HS-27A (cell line): Measurements from ENCODE around the gene HMGCL.
A peak's percentile ranks its signal among the peaks of the same experiment; 100 is the strongest.
"Not testable (repeated sequence)": the region's sequence is repeated elsewhere in the genome, so short reads cannot be mapped to it uniquely, and the experiment has no call there.

ENCODE experiments used
- DNase-seq: peaks from one replicate; pipeline ENCODE4 v3.0.0-alpha.2; 2012; ENCODE audit warnings: low read depth, missing footprints

The HMGCL gene

DNA sequence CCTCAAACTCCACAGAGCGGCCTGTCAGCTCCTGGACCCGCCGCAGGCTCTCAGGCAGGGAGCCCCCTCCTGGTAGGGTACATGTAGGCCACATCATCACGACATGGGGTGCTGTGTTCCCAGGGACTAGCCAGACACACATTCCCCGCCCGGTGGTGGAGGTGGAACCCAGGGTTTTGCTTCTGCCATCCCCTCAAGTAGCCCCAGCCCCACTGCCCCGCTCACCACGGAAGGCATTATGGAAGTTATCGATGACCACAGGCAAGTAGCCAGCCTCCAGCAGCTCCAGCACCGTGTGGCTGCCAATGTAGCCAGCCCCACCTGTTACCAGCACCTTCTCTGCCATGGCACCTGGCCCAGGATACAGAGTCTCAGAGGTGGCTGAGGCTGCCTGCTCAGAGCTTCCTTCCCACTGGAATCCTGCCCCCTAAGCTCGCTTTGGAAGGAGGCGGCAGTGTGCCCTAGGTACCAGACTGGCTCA lies 26.5 kb downstream of the HMGCL start:
- DNase-seq = no peak

DNA sequence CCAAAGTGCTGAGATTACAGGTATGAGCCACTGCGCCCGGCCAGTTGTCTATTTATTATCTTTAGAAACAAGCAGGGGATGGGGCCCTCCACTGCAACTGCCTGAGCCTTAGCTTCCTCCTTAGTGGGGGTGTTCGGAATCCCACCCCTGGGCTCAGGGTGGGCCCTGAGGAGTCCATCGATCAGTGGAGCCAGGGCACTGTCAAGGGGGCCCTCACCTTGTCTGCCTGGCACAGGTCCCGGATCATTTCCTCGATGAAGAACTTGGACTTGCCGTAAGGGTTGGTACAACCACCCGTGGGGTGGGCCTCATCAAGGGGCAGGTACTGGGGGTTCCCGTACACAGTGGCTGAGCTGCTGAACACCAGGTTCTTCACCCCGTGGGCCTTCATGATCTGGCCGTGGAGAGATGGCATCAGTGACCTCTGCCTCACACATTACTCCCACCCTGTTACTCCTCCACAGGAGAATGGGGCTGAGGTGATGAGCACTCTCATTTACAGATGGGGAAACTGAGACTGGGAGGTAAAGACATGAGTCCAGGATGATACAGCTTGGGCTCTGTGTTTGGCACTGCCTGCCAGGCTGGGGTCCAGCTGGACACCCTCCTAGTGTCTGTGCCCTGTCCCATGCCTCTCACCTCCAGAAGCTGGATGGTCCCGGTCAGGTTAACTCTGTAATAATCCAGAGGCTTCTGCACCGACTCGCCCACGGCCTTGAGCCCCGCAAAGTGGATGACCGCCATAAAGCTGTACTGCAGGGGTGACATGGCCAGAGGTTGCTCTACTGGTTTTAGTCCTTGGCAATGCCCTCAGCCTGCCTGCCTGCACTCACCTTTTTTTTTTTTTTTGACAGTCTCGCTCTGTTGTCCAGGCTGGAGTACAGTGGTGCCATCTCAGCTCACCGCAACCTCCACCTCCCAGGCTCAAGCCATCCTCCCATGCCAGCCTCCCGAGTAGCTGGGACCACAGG lies 27.5 kb downstream of the HMGCL start:
- DNase-seq = no peak

DNA sequence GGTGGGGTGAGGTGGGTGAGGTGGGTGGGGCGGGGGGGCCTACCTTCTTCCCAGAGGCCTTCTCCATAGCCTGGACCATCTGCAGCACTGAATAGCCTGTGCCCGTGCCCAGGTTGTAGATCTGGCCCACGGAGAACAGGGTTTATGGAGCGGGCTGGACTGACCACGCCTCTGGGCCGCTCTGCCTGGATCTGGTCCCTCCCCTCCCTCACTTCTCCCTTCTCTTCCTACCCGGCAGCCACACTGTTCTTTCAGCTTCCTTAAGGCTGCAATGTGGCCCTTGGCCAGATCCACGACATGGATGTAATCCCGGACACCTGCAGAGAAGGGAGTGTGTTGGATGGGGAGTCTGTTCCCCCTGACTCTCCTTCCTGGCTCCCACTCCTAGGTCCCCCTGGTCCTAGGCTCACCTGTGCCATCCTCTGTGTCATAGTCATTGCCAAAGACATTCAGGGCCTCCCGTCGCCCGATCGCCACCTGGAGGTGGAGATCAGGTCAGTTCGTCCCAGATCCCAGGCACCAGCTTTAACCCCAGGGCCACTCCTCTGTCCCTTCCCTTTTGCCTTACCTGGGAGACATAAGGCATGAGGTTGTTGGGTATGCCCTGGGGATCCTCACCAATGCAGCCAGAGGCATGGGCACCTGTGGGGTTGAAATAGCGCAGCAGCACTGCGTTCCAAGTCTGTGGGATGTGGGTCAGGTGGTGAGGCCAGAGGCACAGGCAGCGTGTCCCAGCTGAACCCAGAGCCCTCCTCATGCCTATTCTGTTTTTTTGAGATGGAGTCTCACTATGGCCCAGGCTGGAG lies 28.6 kb downstream of the HMGCL start:
- no peak for DNase-seq

DNA sequence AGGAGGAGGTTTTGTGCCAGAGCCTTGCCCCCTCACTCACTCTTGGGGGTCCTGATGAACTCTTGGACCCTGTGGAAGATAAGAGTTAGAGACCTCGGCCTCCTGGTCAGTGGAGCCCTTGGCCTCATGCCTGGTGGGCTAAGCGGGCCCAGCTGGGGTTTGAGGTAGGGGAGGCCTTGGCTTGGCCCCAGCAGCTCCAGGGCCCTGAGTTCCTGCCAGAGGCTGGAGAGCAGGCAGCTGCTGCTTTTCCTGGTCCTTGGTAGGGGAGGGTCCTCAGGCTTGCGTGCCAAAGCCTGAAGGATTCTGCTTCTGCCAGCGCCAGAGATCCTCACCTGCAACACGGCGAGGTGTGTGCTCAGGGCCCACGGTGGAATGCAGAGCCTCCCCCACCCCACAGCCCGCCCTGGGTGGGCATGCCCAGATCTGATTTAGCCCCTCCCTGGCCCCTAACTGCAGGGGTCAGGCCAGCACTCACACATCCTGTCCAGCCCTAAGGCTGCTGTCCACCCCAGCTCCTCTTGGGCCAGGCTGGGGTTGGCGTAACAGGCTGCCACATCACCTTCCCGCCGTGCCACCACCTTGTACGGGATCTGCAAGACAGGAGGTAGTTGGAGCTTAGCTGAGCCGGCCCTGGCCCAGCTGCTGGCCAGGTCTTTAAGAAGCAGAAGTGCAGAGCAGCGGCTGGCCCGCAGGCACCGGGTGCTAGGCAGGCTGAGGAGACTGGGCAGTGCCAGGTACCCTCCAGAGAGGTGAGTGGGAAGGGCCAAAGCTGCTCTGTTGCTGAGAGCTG lies 29.4 kb downstream of the HMGCL start:
- DNase-seq = no peak

DNA sequence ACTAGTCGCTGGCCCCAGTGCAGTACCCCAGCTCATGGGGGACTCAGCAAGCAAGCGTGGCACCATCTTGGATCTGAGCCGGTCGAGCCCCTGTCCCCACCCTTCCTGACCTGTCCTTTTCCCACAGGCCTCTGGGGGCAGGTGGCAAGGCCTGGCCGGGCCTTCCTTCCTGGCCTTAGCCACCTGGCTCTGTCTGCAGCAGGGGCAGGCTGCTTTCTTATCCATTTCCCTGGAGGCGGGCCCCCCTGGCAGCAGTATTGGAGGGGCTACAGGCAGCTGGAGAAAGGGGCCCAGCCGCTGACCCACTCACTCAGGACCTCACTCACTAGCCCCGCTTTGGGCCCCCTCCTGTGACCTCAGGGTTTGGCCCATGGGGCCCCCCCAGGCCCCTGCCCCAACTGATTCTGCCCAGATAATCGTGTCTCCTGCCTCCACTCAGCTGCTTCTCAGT lies 30.5 kb downstream of the HMGCL start:
- DNase-seq = not testable (repeated sequence)

DNA sequence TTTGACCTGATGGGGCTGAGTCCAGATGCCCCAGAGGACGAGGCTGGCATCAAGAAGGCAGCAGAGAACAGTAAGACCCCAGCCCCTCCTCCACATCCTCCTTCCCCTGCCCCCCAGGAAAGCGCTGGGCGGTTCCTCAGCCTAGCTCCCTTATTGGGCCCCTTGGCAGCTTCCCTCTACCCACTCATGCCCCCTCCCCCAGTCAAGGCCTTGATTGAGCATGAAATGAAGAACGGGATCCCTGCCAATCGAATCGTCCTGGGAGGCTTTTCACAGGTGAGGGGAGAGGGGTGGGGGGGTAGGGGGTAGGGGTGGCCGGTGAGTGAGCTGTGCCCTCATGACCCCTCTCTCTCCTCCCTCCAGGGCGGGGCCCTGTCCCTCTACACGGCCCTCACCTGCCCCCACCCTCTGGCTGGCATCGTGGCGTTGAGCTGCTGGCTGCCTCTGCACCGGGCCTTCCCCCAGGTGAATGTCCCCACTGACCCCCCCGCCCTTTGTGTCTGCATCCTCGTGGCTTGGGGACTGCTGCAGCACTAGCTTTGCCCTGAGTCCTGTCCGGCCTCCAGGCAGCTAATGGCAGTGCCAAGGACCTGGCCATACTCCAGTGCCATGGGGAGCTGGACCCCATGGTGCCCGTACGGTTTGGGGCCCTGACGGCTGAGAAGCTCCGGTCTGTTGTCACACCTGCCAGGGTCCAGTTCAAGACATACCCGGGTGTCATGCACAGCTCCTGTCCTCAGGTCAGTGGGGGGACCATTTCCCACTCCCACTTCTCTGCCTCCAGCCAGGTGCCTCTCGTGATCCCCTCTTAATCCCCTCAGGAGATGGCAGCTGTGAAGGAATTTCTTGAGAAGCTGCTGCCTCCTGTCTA lies 31.1 kb downstream of the HMGCL start:
- no peak for DNase-seq

DNA sequence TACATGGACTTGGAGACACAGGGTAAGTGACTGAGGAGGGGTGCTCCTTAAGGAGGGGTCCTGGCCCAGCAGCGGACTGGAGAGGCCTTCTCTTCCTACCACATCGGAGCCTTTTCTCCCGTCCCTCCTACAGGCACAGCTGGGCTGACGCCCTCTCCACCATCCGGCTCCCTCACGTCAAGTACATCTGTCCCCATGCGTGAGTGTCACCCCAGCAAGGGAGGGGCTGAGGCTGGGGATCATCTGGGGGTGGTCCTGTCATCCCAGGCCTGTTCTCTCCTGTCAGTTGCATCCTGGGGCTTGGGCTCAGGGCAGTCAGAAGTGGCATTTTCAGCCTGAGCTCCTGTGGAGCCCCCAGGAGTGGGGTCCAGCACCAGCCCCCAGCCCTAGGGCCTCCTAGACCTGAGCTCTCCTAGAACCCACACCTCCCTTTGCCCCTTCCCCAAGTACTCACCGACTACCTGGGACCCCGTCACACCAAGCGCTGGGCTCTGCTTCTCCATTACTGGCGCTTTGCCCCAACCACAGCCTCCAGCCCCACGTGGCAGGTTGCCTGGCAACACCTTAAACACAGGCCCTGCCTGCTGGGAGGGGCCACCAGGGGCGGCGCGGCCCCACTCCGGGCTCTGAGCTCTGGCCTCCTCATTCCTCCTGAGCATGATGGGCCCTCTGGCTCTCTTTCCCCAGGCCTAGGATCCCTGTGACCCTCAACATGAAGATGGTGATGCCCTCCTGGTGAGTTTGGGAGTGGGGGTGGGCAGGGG lies 32.0 kb downstream of the HMGCL start:
- no peak for DNase-seq

DNA sequence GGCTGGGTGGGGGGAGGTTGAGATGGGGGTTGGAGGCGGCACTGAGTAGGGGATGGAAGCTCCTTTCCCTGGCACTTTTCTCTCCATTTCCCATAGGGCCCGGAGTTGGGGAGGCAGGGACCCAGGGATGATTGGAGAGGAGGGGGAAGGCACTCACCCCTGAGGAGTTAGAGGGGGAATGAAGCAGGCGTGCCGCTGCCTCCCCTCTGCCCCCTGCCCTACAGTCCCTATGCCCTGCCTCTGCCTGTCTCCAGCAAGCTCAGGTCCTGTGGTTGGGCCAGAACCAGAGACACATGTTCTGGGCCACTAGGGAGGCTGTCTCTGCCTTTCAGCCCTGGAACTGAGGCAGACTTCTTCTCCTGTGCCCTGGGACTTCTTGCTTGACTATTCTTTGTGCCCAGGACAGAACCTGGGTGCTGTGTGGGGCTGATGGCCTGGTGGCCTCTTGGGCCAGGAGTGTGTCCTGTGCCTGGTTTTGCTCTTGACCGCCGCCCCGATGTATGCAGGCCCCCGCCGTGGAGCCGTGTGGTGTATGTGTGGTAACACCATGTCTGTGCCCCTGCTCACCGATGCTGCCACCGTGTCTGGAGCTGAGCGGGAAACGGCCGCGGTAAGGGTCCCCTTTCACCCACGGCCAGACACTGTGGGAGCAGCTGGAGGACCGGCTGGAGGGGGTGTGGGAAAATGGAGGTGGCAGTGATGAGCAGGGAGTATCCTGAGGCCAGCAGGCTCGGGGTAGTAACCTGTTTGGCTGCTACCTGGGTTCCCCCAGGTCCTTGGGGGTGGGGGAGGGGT lies 32.9 kb downstream of the HMGCL start:
- DNase-seq = no peak

DNA sequence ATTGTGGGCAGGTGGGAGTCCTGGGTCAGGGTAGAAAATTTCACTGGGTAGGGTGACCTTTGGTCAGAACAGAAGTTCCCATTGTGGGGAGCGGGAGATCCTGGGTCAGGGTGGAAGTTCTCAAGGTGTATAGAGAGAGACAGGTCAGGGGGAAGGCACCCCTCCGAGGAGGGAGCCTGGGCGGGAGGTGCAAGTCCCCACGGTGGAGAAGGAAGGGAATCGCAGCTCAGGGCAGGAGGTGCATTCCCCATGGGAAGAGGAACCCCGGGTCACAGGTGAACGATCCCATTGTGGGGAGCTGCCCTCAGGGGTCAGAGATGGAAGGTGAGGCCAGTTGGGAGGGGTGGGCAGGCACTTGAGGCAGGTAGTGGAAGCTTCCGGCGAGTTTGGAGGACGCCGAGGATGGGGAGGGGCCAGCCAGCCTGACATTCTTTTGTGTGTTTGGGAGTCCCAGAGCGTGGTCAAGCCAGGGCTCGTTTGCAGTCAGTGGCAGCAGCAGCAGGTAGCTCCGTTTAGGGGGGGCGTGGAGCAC lies 33.6 kb downstream of the HMGCL start:
- no peak for DNase-seq

DNA sequence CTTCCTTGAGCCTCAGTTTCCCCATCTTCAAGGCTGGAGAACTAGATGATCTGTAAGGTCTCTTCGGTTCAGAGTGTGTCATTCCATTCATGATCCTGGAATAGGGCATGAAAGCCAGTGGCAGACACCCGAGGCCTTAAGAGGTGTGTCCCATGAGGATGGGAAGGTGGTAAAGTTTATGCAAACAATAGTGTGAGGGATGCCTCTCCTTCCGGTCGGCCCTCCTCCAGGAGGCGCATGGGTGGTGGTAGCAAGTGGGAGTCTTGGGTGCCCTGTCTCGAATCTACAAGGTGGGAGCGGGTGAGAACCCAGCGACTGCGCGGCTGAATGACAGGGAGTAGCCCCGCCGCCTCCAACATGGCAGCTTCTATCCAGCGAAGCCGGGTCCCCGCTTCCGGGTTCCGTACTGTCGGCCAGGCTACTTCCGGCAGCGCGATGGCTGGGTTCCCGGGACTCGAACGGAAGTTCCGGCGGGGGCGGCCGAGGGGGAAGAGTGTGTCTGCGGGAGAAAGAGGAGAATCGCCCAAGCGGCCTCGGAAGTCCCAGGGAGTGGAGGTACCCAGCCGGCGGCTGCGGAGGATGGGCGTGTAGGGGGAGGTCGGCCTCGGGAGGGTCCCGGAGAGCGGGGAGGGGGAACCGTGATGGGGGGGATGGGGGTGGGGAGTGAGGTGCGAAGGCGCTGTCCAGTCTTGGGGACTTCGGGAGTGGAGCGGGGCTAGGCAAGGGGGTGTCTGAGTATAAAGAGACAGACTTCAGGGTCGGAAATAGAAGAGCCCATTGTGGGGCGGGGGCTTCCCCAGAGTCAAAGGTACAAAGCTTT lies 34.3 kb downstream of the HMGCL start, which contains the start of gene LYPLA2:
TSS of gene LYPLA2 (plus strand) at position 450 of the 820 bp plus-strand sequence. CDS start 1,538 bp downstream, outside the sequence.
- peak; percentile 81 for DNase-seq

DNA sequence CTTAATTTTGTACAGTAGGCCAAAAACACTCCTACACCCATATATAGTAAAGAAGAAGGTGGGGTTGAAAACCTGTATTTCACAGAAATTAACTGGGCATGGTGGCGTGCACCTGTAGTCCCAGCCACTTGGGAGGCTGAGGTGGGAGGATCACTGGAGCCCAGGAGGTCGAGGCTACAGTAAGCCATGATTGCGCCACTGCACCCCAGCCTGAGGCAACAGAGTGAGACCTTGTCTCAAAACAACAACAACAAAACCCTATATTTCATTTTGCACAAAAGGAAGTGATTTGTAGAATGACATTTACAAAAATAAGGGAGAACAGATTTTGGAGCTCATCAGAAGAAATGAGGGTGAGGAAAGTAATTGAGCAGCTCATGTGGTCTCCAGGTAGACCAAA lies 36.5 kb downstream of the HMGCL start:
- DNase-seq = no peak

DNA sequence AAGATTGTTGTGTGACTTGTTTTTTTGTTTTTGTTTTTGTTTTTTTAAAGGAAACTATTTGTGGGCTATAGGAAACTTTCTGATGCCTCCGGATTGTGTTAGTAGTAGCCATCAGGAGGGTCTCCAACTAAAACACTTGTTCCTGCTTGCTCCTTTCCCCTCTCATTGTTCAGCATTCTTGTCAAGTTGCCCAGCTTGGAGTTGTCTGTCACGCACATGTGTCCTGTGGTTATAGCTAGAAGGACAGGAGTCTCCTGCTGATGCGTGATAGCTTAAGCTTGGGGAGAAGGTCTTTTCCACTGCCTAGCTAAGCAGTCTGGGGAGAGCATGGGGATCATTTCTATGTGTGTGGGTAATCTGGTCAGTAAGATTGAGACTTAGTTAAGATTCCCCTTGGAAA lies 37.5 kb downstream of the HMGCL start:
- no peak for DNase-seq

DNA sequence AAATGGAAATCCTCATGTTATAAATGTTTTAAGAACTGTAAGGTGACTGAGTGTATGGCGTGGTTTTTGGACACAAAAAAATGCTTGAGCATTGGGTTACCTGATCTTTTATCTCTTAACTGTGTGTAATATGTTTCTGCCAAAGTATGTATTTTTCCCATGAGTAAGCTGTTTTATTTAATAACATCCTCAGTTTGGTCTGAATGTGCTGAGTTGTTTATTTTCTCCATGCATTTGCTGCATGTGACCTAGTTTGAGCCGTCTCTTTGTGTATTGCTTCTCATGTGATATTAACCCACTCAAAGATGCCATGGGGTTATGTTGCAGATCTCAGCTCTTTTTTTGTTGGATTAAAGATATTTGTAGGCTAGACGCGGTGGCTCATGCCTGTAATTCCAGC lies 40.4 kb downstream of the HMGCL start:
- no peak for DNase-seq

DNA sequence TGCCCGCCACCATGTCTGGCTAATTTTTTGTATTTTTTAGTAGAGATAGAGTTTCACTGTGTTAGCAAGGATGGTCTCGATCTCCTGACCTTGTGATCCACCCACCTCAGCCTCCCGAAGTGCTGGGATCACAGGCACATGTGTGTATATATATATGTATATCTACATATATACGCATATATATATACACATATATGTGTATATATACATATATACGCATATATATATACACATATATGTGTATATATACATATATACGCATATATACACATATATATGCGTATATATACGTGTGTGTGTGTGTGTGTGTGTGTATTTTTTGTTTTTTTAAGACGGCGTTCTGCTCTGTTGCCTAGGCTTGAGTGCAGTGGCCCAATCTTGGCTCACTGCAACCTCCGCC lies 42.1 kb downstream of the HMGCL start:
- DNase-seq = not testable (repeated sequence)

DNA sequence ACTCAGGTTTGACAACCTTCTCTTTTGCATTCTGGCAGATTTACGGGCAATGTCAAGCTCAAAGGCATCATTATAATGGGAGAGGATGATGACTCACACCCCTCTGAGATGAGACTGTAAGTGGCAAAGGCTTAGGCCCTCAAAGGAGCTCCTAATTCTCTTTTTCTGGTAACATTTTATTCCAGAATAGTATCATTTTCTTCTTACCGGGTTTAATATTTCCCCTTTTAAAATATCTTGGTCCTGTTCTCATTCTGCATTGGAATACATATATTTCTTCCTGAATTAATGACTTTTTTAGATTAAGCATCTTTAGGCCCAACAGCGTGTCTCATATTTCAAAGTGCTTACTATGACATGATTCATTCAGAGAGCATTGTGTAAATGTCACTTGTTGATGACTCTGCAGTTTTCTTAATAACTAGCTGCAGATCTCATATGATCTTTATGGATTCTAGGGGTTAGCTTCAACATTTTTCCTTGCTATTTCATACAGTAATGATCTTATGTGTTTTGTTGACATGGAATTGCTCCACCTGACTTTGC lies 45.3 kb downstream of the HMGCL start:
- no peak for DNase-seq

DNA sequence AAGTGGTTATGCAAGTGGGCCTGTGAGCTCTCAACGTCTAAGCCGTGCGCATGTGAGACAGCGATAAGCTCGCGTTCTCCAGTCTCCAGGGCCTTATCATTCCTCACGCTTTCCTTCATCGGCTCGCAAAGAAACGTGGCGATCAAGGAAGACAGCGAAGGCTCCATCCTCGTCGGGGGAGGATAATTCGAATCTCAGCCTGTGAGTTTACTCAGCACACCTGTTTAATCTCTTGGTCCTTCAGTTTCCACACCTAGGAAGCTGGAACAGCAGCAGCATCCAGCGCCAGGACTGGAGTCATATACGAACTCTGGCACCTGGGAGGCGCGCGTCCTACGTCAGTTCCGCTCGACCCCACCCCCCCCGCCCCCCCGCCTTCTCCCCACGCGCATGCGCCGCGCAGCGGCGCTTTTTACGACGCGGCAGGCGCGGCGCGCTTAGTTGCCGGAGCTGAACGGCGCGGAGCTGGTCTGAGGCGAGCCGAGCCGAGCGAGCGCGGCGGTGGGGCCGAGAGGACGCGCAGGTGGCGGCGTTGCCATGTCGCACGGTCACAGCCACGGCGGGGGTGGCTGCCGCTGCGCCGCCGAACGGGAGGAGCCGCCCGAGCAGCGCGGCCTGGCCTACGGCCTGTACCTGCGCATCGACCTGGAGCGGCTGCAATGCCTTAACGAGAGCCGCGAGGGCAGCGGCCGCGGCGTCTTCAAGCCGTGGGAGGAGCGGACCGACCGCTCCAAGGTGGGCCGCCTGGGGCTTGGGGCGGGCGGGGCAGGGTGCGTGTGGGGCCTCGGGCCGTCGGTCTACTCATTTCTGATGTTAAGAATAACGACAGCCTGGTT lies 47.0 kb downstream of the HMGCL start, which contains the start of gene PITHD1:
TSS of gene PITHD1 (plus strand) at position 440 of the 836 bp plus-strand sequence. CDS start at position 538, 98 bp downstream.
- DNase-seq = peak; percentile 54

DNA sequence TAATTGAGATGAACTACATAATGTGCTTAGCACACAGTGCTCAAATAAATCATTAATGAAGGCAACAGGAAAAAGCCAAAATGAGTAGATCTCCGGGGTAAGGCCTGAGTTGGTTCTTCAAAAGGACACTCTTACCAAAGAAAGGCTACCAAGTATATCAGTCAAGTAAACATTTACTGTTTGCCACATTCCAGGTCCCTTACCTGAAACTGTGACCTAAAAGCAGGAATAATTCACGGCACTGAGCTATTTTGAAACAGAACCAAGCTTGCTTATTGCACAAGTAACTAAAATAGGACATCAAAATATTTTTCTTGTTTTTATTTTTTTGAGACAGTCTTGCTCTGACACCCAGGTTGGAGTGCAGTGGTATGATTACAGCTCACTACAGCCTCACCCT lies 49.0 kb downstream of the HMGCL start:
- DNase-seq = no peak
